GM20000 (cell line): ENCODE measurements around the gene PRPF4.

Experiments used
- DNase-seq: peaks from one replicate; pipeline ENCODE4 v3.0.0; 2012; ENCODE audit warnings: low spot score
- TF ChIP-seq, protein P1 (sequence below): IDR thresholded peaks from 2 replicates; pipeline ENCODE4 v1.5.1; 2012; ENCODE audit warnings: mild to moderate bottlenecking, control low read depth; ENCODE audit errors: extremely low read depth, missing control alignments

The PRPF4 gene

DNA sequence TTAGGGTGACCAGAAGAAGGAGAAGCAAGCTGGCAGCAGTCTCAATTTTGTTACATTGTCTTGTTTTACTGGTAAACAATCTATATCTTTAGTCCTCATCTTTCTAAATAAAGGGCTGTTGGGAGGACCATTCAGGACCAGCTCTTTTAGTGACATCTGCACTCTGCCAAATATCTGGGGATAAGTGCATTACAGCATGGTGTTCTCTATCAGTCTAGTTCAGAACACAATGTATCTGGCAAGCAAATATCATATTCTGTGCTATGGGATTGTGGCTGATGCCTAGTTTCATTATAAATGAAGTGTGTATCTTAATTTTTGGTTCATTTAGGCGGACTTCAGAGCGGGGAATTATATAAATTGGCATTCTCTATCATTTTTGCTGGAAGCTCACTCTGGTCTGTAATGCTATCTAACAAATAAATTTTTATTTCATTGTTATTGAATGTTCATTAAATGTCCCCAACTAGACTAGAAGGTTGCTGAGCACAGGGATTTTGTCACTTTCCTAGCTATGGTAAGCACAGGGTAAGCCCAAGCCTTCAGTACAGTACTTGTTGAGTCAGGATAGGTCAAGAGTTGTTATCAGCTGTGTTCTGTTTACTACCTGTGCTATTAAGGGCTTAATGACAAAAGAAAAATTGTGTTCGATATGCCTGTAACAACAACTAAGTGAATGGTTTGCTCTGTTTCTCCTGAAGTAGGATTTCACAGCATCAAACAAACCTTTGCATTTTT, 52.8 kb downstream of the PRPF4 start:
- DNase-seq, result no peak
- TF ChIP-seq, protein P1, sequence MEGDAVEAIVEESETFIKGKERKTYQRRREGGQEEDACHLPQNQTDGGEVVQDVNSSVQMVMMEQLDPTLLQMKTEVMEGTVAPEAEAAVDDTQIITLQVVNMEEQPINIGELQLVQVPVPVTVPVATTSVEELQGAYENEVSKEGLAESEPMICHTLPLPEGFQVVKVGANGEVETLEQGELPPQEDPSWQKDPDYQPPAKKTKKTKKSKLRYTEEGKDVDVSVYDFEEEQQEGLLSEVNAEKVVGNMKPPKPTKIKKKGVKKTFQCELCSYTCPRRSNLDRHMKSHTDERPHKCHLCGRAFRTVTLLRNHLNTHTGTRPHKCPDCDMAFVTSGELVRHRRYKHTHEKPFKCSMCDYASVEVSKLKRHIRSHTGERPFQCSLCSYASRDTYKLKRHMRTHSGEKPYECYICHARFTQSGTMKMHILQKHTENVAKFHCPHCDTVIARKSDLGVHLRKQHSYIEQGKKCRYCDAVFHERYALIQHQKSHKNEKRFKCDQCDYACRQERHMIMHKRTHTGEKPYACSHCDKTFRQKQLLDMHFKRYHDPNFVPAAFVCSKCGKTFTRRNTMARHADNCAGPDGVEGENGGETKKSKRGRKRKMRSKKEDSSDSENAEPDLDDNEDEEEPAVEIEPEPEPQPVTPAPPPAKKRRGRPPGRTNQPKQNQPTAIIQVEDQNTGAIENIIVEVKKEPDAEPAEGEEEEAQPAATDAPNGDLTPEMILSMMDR, result no peak

DNA sequence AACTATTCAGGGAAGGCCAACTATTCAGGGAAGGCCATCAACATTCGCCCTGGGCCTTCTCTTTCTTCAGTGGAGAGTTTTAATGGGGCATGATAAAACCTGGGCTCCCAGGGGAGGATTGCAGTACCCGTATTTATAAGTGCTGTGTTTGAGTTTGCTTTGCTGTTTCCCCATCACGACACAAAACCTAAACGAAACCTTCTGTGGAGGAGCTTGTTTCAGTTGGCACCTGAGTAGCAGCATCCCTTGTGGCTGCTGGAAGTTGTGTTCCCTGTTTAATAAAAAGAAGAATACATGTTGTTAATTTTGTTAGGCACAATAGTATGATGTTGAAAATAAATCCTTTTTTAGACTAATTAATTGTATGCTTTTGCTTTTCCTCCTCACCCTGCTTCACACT, 56.3 kb downstream of the PRPF4 start:
- TF ChIP-seq, protein P1, result no peak
- DNase-seq, result no peak

DNA sequence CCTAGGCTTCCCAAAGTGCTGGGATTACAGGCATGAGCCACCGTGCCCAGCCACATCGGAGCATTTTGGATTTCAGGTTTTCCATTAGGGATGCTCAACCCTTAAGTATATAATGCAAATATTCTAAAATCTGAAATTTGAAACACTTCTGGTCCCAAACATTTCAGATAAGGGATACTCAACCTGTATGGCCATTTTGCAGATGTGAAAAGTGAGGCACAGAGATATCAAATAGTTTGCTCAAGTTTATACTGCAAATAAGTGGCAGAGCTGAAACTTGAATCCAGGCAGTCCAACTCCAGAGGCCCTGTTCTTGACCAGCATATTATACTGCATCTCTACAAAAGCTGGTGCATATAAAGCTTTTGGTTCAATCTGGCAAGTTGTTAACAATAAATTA, 62.3 kb downstream of the PRPF4 start:
- TF ChIP-seq, protein P1, result no peak
- no peak for DNase-seq

DNA sequence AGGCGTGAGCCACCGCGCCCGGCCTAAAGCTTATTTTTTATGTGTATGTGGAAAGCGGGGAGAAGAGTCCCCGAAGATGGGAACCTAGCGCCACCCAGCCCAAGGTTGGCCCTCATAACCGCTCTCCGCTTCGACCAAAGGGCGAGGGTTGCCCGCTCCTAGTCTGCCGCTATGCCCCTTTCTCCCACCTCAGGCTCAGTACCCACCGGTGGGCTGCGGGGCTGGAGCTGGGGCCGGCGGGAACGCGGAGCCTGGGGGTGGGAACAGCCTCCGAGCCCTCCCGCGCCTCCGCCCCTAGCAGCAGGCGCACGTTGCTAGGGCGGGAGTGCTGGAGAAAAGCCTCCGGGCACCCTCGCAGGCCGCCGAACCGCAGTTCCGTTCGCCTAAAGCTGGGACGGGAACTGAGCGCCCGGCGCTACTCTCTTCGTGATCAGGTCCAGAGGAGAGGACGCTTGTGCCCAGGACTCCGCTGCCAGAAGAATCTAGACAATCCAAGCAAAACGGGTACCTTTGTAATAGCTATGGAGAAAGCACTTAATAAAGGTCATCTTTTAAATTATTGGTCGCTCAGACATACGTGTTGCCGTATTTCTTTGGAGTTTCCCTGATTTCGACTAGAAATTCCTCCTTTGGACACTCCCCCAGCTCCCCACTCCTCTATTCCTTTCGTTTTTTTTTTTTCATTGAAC, 64.7 kb downstream of the PRPF4 start, which contains the start of gene WDR31:
TSS of gene WDR31 (minus strand) at position 265 of the 689 bp plus-strand sequence. CDS start 8,253 bp downstream, outside the sequence.
- peak; percentile 93 for DNase-seq
- TF ChIP-seq, protein P1, result no peak

DNA sequence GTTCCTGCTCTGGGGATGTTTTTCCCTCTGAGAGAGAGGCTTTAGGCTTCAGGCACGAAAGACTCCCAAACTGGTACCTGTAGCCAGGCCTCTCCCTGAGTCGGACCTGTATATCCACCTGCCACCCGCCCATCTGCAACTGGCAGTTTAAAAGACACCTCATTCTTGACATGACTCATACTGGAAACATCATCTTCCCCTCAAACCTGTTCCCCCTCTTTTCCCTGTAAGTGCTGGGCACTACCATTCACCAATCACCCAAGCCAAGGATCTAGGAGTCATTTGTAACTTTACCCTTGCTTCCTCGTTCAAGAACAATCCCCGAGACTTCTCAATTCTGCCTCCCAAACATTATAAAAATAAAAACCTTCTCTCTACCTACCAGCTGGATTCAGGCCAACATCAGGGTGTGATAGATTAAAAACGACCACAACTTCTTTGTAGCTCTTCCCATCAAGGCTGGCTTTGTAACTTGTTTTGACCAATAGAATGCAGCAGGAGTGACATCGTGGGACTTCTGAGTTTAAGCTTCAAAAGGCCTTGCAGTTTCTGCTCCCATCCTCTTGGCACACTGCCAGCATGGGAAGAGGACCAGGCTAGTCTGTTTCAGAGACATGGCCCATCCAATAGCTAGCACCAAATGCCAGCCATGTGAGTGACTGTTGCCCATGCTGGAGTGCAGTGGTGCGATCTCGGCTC, 66.4 kb downstream of the PRPF4 start:
- TF ChIP-seq, protein P1, result no peak
- DNase-seq, result no peak
